GM12892 (cell line): ENCODE data around the gene FPR3.
"Not testable (repeated sequence)": the region's sequence is repeated elsewhere in the genome, so short reads cannot be mapped to it uniquely, and the experiment has no call there.

Source experiments
- DNase-seq: peaks from one replicate; pipeline ENCODE4 v3.0.0; 2011; ENCODE audit not compliant: insufficient read length
- FAIRE-seq: peaks from 2 replicates; lab custom pipeline; 2011; peaks lifted over from hg19 to GRCh38; lab: Jason Lieb, UNC
- POLR2A ChIP-seq: IDR thresholded peaks from 2 replicates; pipeline ENCODE4 v1.6.1; 2011; ENCODE audit warnings: low read depth, low read length, control low read depth
- POLR2AphosphoS5 ChIP-seq: IDR thresholded peaks from 2 replicates; pipeline ENCODE4 v1.6.1; 2011; ENCODE audit warnings: low read depth, low read length, control low read depth
- TAF1 ChIP-seq: IDR thresholded peaks from 2 replicates; pipeline ENCODE4 v1.6.1; 2011; ENCODE audit warnings: low read depth, mild to moderate bottlenecking, control low read depth, low read length, borderline replicate concordance

Gene FPR3

GRCh38 chr19:51799774-51800472, 5.0 kb downstream of the FPR3 start:
- DNase-seq (no peak), FAIRE-seq (no peak)
- TF ChIP-seq POLR2A (no peak), POLR2AphosphoS5 (no peak), TAF1 (no peak)

- no peak for TF ChIP-seq POLR2A
- no peak for TF ChIP-seq TAF1
- TF ChIP-seq POLR2AphosphoS5 = no peak
- FAIRE-seq = no peak
- DNase-seq = no peak
These were observed 5.7 kb downstream of the FPR3 start for GRCh38 chr19:51800473-51801244.

- DNase-seq (no peak), FAIRE-seq (no peak)
- no peak for TF ChIP-seq POLR2A
- TF ChIP-seq TAF1 = no peak
- TF ChIP-seq POLR2AphosphoS5 = no peak
These were observed 7.8 kb downstream of the FPR3 start for GRCh38 chr19:51802775-51803174.

GRCh38 chr19:51803519-51803918, 8.6 kb downstream of the FPR3 start:
- DNase-seq = no peak
- TF ChIP-seq TAF1 (no peak), POLR2AphosphoS5 (no peak), POLR2A (no peak)
- FAIRE-seq = no peak

- TF ChIP-seq POLR2A (no peak), POLR2AphosphoS5 (no peak), TAF1 (no peak)
- FAIRE-seq = no peak
- no peak for DNase-seq
These were observed 9.0 kb downstream of the FPR3 start for GRCh38 chr19:51803967-51804366.

- FAIRE-seq, DNase-seq: not testable (repeated sequence)
These were observed 9.8 kb downstream of the FPR3 start for GRCh38 chr19:51804789-51805188.

- not testable (repeated sequence) for FAIRE-seq
These were observed 10.4 kb downstream of the FPR3 start for GRCh38 chr19:51805396-51805795.

GRCh38 chr19:51806571-51806970, 11.6 kb downstream of the FPR3 start:
- not testable (repeated sequence) for FAIRE-seq, DNase-seq

More at GRCh38 chr19:51805396-51805795, 10.4 kb downstream of the FPR3 start:
- not testable (repeated sequence) for DNase-seq

GRCh38 chr19:51807111-51807701, 12.2 kb downstream of the FPR3 start:
- TF ChIP-seq TAF1 (no peak), POLR2A (no peak), POLR2AphosphoS5 (no peak)
- FAIRE-seq = no peak
- no peak for DNase-seq

- TF ChIP-seq POLR2A = no peak
- DNase-seq (no peak), FAIRE-seq (no peak)
These were observed 13.0 kb downstream of the FPR3 start for GRCh38 chr19:51807925-51808324.

GRCh38 chr19:51808333-51808986, 13.5 kb downstream of the FPR3 start:
- no peak for FAIRE-seq
- TF ChIP-seq TAF1 (no peak), POLR2AphosphoS5 (no peak), POLR2A (no peak)
- DNase-seq = no peak

GRCh38 chr19:51809787-51810186, 14.8 kb downstream of the FPR3 start:
- no peak for FAIRE-seq
- DNase-seq = no peak
- TF ChIP-seq POLR2A = no peak
- TF ChIP-seq TAF1 = no peak
- no peak for TF ChIP-seq POLR2AphosphoS5
